ENCODE measurements around the gene EML2.
"Not testable (repeated sequence)": the region's sequence is repeated elsewhere in the genome, so short reads cannot be mapped to it uniquely, and the experiment has no call there.

The EML2 gene

GRCh38 chr19:45615795-45616703 is 23.1 kb downstream of the EML2 start:
- peak; percentile 72 for DNase-seq

DNA sequence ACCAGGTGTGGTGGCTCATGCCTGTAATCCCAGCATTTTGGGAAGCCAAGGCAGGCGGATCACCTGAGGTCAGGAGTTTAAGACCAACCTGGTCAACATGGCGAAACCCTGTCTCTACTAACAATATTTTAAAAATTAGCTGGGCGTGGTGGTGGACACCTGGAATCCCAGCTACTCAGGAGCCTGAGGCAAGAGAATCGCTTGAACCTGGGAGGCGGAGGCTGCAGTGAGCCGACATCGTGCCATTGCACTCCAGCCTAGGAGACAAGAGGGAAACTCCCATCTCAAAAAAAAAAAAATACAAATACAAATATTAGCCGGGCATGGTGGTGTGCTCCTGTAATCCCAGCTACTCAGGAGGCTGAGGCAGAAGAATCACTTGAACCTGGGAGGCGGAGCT is 24.1 kb downstream of the EML2 start:
- DNase-seq = not testable (repeated sequence)

DNA sequence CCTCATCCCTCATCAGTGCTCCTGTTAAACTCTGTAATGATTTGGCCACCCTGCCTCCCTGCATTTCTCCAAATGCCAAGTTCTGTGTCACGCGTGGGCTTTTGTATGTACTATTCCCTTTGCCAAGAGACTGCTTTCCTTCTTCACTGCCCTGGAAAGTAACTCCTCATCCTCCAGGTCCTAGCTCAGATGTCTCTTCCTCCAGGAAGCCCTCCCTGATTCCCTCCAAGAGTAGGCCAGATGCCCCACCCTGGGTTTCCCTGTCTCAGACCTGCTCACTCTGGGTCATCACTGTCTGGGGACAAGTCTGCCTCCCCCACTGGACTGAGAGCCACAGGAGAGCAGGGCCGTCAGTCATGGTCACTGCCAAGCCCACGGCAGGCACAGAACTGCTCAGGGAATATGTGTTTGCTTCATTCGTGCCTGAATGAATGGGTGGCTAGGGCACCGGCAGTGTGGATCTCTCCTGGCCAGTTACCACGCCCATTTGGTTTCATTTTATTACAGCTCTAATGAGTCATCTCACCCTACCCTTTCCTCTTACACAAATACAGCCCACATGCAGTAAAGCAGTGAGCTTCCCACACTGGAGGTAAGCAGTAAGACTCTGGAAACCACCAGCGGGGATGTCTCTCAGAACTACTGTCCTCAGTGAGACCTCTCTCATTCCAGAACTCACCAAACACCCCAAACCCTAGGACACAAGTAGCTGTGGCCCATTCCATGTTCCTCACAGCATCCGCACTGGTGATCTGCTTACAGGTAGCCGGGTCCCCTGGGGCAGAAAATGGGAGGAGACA is 25.1 kb downstream of the EML2 start:
- DNase-seq = no peak

DNA sequence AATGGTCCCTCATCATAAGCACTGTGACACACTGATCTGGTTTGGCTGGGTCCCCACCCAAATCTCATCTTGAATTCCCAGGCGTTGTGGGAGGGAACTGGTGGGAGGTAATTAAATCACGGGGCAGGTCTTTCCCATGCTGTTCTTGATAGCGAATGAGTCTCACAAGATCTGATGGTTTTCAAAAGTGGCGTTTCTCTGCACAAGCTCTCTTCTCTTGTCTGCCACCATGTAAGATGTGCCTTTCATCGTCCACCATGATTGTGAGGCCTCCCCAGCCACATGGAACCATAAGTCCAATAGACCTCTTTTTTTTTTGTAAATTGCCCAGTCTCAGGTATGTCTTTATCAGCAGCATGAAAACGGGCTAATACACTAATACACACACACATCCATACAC is 30.2 kb downstream of the EML2 start:
- DNase-seq = no peak

DNA sequence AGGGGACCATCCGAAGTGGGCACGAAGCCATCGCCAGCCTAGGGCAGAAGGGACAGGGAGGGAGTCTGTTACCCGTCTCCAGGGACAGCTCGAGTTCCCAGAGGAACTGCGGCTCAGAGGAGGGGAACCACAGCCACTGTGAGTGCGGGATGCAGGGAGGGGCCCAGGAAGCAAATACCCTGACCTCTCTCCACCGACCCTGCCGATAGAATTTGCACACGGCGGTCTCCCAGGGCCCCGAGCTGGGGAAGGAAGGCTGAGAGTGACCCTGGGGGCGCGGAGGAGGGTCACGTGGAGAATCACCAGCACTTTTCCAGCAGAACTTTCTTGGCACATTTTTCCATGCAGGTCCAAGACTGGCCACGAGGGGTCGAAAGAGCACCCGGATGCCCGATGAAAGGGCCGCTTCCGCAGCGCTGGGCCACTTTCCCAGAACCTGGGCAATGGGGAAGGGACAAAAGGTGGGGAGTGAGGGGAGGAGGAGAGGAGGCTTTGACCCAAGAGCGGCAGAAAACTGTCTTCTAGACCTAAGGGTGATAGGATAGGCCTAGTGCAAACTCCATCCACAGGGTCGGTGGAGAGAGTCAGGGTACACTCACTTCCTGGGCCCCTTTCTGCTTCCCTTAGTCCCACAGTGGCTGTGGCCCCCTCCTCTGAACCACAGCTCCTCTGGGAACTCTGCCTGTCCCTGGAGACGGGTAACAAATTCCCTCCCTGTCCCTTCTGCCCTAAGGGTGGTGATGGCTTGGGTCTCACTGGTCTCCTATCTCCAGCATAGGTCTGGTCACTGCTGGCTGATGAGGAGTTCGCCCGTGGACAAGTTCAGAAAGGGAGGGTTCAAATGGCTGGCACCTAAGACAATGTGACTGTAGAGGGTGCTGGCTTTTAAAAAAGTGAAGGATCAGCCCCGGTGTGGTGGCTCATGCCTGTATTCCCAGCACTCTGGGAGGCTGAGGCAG is 31.8 kb downstream of the EML2 start:
- peak; percentile 31 for DNase-seq

GRCh38 chr19:45601524-45602374 is 37.4 kb downstream of the EML2 start, which contains the start of gene GPR4:
TSS of gene GPR4 (minus strand) at chr19:45602212. CDS start at chr19:45591866, 10,346 bp downstream.
- DNase-seq = no peak

DNA sequence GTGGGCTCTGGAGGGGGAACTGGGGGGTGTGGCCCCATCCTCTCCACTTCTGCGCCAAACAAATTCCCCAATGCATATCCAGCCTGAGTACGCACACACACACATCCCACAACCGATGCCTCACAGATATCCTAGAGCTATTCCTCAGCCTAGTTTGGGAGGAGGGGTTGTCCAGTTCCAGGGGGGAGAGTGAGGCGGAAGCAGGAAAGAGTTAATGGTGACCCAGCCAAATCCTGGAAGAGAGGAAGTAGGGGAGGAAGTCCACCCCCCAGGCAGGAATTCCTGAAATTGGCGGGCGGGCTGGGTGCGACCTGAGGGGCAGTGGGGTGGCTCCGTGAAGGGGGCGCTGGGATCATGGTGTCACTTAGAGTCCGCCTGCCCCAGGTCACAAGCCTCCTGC is 38.1 kb downstream of the EML2 start:
- no peak for DNase-seq

GRCh38 chr19:45600340-45600885 is 38.8 kb downstream of the EML2 start:
- no peak for DNase-seq

DNA sequence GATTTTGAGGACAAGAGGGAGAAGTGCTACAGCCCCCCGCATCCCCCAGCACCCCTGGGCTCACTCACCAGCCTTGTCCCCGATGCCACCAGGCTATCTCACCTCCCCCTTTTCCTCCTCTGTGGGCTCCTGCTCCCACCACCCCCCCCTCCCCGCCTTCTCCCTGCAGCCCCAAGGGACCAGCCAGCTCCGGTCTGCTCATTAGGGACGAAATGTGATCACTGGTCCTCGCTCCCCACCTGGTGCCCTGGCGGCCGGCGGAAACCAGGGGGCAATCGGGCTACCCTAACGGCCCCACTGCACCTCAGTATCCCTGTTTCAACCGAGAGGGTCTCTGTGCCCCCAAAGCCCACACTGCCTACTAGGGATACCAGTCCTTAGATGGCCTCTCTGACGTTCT is 39.9 kb downstream of the EML2 start:
- DNase-seq = no peak

- DNase-seq = no peak
Measured at GRCh38 chr19:45598267-45599001, 40.8 kb downstream of the EML2 start.

GRCh38 chr19:45597425-45598111 is 41.6 kb downstream of the EML2 start:
- DNase-seq = no peak

DNA sequence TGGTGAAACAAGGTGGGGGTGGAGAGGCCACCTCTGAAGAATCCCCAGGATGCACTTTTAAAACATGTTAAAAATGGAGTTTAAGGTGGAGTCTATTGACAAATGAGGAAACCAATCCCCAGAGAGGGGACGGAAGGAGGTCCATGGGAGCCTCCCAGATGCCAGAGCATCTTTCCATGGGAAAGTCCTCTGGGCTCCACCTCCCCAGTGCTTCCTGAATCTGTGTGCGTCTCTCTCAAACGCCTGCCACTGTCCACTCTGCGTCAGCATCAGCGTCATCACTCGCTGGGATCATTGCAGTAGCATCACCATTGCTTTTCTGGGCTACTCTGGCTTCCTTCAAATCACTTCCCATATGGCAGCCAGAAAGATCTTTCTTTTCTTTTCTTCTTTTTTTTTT is 43.4 kb downstream of the EML2 start:
- DNase-seq = no peak

DNA sequence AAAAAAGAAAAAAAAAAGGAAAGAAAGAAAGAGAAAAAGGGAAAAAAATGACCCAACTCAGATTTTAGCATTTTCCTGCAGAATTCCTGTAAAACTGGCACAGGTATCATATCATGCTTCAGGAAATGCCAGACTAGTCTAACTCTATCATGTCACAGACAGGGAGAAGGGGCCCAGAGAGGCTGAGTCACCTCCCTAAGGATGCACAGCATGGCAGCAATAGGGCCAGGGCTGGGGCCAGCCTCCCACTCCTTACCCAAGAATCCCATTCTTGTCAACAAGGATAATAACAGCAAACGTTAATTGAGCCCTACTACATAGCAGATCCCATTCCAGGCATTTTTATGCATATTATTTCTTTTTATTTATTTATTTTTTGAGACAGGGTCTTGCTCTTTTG is 45.7 kb downstream of the EML2 start:
- no peak for DNase-seq

- DNase-seq = no peak
Measured at GRCh38 chr19:45592366-45592765, 46.8 kb downstream of the EML2 start.

- DNase-seq = no peak
Measured at GRCh38 chr19:45591638-45592005, 47.6 kb downstream of the EML2 start.

GRCh38 chr19:45591004-45591637 is 48.1 kb downstream of the EML2 start:
- peak; percentile 53 for DNase-seq

- DNase-seq = no peak
Measured at GRCh38 chr19:45590300-45591003, 48.7 kb downstream of the EML2 start.

DNA sequence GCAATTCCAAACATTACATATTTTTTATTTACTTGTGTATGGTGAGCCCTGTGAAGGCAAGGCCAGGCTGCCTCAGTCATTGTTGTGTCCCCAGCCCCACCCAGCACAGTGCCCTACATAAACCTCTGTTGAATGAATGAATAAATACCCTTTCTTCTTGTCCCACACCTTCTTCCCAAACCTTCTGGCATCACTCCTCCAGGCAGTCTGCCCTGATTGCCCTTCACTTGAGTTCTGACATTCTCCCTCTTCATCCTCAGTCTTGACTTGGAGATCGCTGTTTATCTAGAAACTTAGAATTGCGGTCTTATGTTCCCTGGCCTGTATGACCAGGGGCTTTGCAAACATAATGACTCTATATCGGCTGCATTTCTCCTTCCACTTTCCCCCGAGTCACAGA is 49.4 kb downstream of the EML2 start:
- DNase-seq = no peak

DNA sequence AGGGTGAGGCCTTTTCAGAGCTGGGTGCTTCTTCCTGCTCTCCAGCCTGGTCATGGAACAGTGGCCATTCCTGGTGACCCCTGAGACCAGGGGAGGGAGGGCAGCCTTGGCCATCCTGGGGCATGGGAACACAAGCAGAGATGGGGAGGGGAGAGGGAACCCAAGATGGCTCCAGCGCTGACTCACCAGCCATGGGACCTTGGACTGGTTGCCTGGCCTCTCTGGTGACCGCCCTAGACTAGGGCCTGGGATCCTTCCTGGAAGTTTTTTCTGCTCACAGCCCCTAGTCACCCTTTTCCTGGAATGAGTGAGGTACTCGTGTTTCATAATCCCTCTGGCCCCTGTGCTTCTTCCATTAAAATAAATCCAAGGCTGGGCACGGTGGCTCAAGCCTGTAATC is 51.3 kb downstream of the EML2 start:
- DNase-seq = no peak

All from activated naive CD4-positive, alpha-beta T cell treated with anti-CD3 and anti-CD28 coated beads, Interleukin-2, amount 50 U/mL, for 16 hours (primary cell).